SU-DHL-6 (cell line): ENCODE measurements around the gene TUSC7.

Experiments used
- EZH2phosphoT487 ChIP-seq: fragments of 200-600 bp; sonication (generic), shearing (Covaris generic); conservative IDR thresholded peaks from 2 replicates; pipeline ENCODE4 v1.6.1; 2018; ENCODE audit warnings: mild to moderate bottlenecking, antibody characterized with exemption, low read length, moderate library complexity, mixed read lengths
- TF ChIP-seq, protein P1 (sequence below): fragments of 200-600 bp; sonication (generic); IDR thresholded peaks from one replicate; pipeline ENCODE4 v1.5.1; 2017; ENCODE audit warnings: antibody characterized with exemption, mild to moderate bottlenecking, low read length, moderate library complexity; ENCODE audit not compliant: insufficient read depth, poor library complexity, severe bottlenecking

GRCh38 chr3:116739678-116740077 is 30.1 kb downstream of the TUSC7 start:
- TF ChIP-seq, protein P1, sequence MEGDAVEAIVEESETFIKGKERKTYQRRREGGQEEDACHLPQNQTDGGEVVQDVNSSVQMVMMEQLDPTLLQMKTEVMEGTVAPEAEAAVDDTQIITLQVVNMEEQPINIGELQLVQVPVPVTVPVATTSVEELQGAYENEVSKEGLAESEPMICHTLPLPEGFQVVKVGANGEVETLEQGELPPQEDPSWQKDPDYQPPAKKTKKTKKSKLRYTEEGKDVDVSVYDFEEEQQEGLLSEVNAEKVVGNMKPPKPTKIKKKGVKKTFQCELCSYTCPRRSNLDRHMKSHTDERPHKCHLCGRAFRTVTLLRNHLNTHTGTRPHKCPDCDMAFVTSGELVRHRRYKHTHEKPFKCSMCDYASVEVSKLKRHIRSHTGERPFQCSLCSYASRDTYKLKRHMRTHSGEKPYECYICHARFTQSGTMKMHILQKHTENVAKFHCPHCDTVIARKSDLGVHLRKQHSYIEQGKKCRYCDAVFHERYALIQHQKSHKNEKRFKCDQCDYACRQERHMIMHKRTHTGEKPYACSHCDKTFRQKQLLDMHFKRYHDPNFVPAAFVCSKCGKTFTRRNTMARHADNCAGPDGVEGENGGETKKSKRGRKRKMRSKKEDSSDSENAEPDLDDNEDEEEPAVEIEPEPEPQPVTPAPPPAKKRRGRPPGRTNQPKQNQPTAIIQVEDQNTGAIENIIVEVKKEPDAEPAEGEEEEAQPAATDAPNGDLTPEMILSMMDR: no peak
- no peak for TF ChIP-seq EZH2phosphoT487
